Forelimb muscle (tissue), 1 donor: ENCODE measurements around the gene TUT7. TPM values are rescaled to one million over a fixed set of nuclear protein-coding genes. Genes with fewer than 3 reads are reported as not detected.
"Not testable (repeated sequence)": the region's sequence is repeated elsewhere in the genome, so short reads cannot be mapped to it uniquely, and the experiment has no call there.

Experiments
- DNase-seq: peaks from one replicate; pipeline ENCODE4 v3.0.0-alpha.2; 2013; ENCODE audit warnings: low read depth
- polyA plus RNA-seq: library from polyadenylated mRNA; unstranded; fragments of 120-200 nt; gene quantifications from one replicate; pipeline ENCODE4 v1.2.1, GENCODE V29; 2013; ENCODE audit not compliant: insufficient read length

Gene TUT7
- polyA plus RNA-seq, 1 donor: 14.5 TPM

DNA sequence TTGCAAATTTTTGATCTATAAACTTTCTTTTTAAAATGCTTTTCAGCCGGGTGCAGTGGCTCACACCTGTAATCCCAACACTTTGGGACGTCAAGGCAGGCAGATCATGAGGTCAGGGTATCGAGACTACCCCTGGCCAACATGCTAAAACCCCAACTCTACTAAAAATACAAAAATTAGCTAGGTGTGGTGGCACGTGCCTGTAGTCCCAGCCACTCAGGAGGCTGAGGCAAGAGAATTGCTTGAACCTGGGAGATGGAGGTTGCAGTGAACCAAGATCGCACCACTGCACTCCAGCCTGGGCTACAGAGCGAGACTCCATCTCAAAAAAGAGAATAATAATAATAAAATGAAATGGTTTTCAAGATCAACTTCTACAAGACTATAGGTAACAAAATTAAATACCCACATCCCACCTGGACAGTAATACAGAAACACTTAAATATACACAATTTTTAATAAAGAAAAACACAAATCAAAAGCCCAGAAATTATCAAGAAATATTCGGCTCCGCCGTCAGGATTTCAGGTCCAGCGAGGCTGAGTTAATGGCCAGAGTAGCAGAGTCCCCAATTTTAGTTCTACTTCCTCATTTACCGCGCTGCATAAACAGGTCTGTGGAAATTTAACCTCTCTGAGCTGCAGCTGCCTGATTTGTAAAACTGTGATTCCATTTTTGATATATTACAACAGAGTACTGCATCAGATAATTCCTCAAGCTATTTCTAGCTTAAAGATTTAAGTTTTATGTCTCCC, 4.0 kb downstream of the TUT7 start:
- DNase-seq: no peak

DNA sequence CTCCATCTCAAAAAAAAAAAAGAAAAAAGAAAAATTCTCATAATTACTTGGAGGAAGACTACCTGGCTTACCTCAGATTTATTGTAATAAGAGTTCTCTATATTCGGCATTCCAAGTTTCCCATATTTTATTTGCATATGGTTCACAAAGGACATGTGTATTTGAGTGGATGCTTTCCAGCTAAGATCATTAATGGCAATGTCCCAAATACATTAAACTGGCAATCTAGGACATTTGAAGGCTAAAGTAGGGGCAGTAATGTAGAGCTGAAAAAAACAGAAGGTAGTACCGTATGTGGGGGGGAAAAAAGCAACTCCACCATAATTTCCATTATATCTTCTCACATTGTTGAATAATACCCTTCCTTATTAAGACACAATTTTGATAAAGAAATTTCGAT, 4.9 kb downstream of the TUT7 start:
- no peak for DNase-seq

DNA sequence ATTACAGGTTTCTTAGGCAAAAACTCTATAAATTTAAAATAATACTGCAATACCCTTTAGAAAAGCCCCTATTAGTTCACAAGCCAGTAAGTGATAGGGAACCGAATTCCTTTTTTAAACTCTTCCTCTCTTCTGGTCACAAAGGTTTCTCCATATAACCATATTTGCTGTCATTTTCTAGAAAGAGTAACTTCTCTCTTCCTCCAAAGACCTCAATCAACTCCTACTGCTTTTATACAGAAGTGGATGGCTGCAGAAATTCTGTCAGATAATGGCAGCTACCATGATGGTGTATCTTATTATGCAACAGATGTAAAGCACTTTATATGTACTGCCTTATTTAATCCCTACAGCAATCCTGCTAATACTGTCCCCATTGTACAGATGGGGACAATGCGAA, 6.2 kb downstream of the TUT7 start:
- DNase-seq: no peak

DNA sequence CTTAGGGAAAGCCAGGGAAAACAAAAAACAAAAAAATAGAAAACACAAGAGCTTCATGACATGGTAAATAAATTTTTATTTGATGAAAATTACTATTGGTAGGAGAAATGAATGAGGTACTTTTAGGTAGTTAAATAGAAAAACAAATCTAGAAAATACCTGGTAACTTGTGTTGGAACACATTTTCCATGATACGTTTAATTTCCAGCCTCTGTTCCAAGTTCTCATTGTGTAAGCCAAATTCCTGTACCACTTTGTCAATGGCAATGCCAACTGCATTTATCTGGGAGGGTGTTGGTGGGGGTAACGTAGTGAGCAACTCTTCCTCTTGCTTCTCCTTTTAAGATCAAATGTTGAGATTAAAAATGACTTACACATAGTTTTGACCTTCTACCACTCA, 9.4 kb downstream of the TUT7 start:
- DNase-seq: no peak

DNA sequence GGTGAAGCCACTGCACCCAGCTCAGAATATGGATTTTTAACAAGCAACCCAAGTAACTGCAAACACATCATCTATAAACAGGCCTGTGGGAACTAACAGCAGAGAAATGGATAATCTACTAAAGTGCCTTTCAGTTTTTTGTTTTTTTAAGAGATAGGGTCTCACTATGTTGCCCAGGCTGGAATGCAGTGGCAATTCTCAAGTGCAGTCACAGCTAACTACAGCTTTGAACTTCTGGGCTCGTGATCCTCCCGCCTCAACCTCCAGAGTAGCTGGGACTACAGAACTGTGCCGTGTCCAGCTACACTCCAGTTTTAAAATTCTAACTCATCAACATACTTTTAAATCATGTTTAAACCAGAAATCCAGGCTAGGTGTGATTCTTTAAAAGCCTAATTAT, 11.9 kb downstream of the TUT7 start:
- DNase-seq: no peak

DNA sequence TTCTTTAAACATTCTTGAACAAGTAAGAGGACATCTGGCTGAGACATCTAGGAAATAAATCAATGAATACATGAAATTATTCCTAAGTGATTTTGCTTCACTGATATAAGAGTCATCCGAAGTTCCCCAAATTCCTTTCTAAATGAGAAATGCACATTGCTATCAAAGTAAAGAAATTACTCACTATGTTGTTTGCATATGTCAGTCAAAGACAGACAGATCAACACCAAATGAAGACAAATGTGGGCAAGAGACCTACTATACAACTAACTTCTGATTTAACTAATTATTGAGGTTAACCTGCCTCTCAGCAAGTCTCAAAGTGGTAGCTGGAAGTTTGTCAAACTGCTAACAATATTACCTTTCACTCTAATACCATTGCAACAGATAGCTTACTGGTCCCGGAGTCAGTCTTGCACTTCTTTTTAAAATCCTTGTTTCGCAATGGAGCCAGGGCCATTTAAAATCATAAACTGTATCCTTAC, 13.2 kb downstream of the TUT7 start:
- no peak for DNase-seq

DNA sequence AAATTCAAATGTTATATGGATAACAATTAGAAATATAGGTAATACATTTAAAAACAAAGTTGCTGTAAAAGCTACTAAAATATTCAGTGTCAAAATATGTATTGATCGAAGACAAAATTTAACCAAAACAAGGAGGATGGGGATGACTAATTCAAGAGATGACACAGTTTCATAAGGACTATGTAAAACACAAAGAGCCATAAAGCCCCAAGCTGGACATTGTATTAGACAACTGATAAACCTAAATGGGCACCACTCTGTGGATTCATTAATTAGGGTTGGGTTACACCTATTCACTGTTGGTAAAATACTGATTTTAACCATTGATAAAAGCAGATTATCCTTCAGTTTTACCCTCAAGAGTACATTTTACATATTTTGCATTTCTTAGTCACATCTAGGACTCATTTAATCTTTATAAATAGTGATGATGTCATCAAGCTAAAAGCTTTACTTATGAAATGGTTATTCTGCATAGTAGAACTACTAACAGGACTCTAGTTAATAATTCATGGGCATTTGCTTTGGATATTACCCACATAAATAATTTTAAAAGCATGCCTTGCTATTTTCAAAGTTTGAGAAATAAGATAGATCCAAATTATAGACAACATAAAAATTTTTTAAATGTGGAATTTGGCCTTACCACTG, 13.7 kb downstream of the TUT7 start:
- no peak for DNase-seq

DNA sequence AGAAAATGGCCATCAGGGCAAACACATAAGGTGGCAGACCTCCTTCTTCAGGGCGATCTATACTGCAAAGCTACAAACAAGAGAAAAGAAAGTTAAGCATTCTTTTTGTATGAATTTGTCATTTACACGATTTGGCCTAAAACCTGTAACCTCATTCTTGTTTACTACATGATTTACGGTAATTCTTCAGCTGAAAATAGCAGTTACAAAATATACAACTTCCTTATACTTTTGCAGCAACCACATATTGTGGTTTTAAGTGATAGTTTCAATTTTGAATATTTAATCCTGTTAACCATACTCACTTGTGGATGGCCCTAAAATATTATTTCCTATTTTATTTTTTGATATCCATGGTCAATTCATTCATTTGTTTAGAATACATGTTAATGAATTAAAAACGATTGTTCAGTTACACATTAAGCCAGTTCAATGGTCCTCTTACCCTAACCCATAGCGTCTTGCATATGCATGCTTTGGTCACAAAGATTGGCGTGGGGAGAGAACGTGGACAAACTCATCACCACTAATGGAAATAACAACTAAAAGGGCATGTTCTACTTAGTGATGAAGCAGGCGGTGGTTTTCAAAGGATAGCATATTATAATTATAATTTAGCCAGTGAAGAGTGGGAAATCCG, 16.6 kb downstream of the TUT7 start:
- DNase-seq: no peak

DNA sequence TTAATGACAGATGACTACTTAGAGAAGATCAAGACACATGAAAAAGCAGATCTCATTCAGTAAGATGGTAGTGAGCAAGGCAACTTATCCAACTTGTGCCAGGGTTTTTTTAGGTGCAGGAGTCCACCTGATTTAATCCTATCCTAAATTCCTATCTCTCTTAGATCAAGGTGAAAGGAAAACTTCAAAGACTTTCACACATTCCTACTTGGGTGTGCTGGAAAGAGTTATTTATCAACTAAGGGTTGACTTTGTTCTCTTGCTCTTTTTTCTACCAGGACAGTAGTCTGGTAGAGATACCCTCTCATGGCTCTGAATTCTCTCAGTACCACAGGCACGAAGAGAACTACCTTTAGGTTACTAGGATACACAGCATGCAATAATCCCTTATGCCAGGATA, 18.2 kb downstream of the TUT7 start:
- DNase-seq: no peak

DNA sequence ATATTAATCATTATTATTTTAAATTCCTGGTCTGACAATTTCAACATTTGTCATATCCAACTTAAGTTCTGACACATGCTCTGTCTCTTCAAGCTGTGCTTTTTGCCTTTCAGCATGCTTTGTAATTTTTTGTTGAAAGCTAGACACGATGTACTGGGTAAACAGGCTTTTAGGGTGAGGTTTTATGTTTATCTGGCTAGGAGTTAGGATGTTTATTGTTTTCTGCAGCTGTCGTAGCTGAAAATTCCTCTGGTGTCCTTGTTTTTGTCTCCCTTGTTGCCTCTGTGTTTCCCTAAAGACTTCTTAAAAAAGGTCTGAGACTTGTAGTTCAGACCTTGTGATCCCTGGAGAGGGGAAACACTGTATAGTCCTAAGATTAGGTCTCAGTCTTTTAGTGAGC, 20.6 kb downstream of the TUT7 start:
- DNase-seq: no peak

DNA sequence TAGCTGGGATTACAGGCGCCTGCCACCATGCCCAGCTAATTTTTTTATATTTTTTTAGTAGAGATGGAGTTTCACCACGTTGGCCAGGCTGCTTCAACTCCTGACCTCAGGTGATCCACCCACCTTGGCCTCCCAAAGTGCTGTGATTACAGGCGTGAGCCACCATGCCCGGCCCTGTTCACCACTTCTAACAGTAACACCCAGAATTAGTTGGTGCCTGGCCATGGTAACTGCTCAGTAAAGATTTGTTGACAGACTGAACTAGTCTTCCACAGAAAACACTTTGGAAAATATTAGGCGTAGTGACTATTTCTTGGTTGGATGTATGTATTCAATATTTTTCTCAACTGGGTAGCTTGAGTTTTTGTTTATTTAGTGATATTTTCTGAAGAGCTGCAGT, 24.0 kb downstream of the TUT7 start:
- no peak for DNase-seq

DNA sequence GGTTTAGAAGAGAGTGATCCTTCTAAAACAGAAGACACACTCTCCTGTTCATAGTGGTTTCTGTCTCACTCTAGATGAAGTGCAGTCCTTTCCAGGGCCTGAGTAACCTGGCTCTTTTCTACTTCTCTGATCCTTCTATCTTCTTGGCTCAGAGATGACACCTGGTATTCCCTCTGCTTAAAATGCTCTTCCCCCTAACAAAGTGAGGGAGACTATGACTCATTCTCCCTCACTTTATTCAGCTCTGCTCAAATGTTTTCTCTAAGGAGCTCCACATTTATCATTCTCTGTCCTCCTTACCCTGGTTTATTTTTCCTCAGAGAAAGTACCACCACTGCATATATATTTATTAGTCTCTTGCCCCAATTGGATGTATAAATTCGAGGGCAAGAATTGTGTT, 24.6 kb downstream of the TUT7 start:
- DNase-seq: no peak

DNA sequence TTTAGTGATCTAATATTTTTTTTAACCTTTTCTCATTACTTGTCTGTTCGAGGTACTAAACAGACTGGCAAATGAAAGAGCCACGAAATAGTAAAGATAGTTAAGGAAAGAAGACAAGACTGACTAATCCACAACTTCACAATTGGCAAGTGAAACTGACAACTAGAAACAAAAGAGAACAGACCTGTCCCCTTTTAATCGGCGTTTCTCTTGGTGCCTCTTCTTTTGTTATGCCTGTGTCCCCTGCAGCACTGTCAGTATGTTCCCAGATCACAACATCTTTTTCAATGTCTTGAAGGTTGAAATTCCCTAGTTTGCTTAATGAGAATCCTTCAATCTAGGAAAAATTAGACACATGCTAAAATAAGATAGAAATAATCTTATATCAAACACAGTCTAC, 26.1 kb downstream of the TUT7 start:
- DNase-seq: no peak

DNA sequence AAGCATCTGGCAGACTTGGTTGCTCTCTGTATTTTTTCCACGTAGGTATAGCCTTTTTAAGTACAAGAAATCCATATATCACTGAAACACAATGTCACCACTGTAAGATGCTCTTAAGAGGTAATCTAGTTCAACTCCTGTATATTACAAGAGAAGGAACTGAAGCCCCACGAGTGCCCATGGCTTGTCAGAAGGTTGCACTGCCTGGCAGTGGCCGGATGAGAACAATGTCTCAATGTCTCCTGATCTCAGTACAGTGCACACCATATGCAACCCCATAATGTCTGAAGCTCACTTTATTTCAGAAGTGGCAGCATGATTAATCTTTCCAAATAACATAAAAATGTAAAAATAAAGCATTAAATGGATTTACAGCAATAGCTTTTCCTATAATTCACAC, 27.7 kb downstream of the TUT7 start:
- DNase-seq: no peak

DNA sequence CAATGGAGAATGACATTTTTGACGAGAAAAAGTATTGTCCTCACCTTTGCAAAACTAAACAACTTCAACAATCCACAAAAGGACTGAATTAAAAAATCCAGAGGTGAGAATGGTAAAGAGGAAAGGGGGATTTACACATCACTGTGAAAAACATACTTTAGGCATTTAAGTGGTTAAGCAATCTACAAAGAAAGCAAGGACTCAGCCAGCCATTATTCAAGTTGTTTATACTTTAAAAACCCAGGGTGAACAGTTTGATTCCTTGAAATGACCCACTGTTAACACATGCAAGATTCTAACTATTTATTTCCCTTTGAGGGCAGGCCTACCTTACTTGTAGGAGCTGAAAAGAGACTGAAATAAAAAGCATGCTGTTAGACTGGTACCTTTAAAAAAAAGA, 29.3 kb downstream of the TUT7 start:
- DNase-seq: no peak

DNA sequence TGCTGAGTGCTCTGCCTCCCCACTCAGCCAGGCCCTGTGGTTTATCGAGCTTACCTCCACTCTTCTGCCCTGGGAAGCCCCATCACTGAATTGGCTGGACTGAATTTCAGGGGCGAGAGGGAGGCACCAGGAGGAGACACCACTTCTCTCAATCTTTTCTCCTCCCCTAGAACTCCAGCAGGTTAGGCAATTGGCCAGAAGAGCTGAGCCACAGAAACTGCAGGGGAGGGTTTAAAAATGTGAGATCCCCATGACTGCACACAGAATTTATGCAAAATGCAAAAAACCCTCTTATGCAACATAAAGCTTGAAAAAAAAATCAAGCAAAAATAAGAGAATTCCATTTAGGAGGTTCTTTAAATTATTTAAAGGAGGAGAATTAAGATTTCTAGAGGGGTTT, 29.9 kb downstream of the TUT7 start:
- no peak for DNase-seq

DNA sequence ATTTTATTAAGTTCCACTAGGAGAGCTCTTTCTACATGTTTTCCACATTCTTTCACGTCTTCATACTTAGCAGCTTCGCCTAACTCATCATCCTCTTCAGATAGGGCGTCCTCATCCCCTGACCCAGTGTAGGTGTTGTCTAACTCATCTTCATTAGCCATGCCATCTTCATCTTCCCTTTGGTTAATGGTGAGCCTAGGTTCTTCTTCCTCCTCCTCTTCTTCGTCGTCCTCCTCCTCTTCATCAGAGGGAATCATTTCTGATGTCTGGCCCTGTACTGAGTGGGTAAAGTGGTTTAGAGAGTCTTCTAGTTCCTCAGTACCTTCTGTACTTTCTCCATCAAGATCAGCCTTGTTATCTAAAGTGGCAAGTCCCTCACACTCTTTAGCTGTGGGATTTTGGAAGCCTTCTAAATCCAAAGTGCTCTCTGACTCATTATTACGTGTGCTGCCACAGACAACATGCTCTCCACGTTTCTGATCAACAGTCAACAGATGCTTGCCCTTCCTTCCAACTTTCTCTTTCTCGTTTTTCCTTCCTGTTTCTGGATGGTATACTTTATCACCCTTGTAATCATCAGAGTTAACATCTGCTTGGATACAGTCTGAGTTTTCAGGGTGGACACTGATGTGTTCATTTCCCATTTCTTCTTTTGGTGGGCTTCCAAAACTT, 31.1 kb downstream of the TUT7 start:
- no peak for DNase-seq

DNA sequence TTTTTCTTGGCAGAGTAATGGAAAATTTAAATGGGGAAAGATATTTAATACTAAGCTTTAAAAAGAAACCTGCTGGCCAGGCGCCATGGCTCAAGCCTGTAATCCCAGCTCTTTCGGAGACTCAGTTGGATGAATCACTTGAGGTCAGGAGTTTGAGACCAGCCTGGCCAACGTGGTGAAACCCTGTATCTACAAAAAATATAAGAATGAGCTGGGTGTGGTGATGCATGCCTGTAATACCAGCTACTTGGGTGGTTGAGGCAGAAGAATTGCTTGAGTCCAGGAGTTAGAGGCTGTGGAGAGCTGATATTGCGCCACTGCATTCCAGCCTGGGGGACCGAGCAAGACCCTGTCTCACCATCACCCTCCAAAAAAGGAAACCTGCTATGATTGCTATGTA, 32.8 kb downstream of the TUT7 start:
- no peak for DNase-seq

DNA sequence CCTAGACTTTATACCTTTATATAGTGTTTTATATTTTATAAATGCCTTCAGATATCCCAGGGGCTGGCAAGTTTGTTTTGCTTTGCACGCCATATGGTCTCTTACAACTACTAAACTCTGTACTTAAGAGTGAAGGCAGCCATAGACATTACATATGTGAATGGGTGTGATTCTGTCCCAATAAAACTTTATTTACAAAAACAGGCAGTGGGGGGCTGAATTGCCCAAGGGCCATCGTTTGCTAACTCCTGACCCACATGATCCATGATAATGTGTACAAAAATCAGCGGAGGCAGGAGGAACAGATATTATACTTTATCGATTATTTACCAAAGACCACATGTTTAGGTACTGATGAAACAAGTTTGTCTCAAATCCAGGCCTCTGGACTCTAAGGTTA, 36.0 kb downstream of the TUT7 start:
- no peak for DNase-seq

DNA sequence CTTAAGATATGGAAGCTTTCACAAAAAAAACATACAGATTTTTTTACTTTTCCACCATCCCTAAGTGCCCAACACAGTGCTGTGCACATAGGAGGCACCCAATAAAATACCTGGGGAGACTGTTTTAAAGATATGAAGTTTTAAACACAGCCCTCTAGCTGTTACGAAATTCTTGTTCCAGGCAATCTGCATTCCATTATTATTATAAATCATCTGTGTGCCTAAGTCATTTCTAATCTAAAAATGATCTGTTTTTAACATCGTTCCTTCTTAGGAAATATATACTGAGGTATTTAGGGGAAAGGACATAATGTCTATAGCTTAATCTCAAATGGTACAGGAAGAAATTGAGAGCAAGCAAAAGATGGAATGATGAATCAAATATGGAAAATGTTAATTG, 39.1 kb downstream of the TUT7 start:
- DNase-seq: no peak

DNA sequence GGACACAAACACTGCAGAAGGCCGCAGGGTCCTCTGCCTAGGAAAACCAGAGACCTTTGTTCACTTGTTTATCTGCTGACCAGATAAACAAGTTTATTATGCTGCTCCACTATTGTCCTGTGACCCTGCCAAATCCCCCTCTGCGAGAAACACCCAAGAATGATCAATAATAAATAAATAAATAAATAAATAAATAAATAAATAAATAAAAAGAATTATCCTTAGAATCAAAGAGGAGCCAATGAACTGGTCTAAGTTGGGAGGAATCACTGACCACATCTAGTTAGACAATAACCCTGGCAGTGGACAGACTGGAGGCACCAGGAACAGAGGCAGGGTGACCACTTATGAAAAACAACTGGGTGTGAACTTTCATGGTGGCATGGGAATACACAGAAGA, 41.3 kb downstream of the TUT7 start:
- not testable (repeated sequence) for DNase-seq

DNA sequence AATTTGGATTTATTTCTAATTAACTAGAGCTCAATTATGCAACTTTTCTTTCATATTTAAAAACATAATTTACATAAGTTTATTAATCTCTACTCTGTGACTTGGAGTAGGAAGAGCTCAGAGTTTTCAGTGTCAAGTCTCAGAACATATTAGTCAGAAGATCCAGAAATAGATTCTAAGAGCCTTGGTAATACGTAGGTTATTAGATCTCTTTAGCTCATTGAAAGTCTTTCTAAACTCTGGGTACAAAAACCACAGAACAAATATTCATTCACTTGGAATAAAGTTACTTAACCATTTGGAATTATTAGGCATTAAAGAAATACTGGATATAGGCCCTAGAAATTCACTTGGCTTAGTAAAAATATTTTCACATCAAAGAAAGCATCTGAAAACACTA, 45.5 kb downstream of the TUT7 start:
- no peak for DNase-seq
